B cell (primary cell): ENCODE measurements around the gene KBTBD12. TPM values are rescaled to one million over a fixed set of nuclear protein-coding genes. Genes with fewer than 3 reads are reported as not detected.

Experiments used
- ATAC-seq: fragments of 200-7000 bp; cut with Tn5 transposase; one replicate; pipeline ENCODE4 v1.10.0; 2021; ENCODE audit warnings: low read depth, mild to moderate bottlenecking, moderate number of reproducible peaks, moderate library complexity
- CTCF ChIA-PET: fragments of 350-600 bp; sonication (Branson Sonifier 250); formaldehyde crosslinking; loops from one replicate; lab custom pipeline; 2021; ENCODE audit warnings: antibody characterized with exemption, inconsistent platforms; lab: Charles Lee
- POLR2A ChIA-PET: fragments of 350-600 bp; sonication (Branson Sonifier 250); formaldehyde crosslinking; loops from one replicate; lab custom pipeline; 2021; ENCODE audit warnings: antibody characterized with exemption; lab: Charles Lee
- DNase-seq: peaks from one replicate; pipeline ENCODE4 v3.0.0; 2013
- H2AFZ ChIP-seq: 2 replicates; pipeline ENCODE4 v1.6.1; 2012; ENCODE audit warnings: mild to moderate bottlenecking, low read depth, low read length; ENCODE audit not compliant: insufficient read depth, poor library complexity, severe bottlenecking
- H3K27ac ChIP-seq, 2 donors: 1 replicate in 1 of 2; 2 replicates in 1 of 2; pipeline ENCODE4 v1.5.1; 2012 to 2013; ENCODE audit warnings: low read length in 2 of 2, mild to moderate bottlenecking in 2 of 2, moderate library complexity in 1 of 2
- H3K27me3 ChIP-seq, 4 experiments: fragments of 200-600 bp in 1 of 4; sonication (generic) in 1 of 4; replicated peaks in 1 of 4; 1 replicate in 2 of 4; 2 replicates in 2 of 4; pipeline versions ENCODE4 v1.6.1 to v1.7.0; 2013 to 2016; ENCODE audit warnings: low read length in 3 of 4, mild to moderate bottlenecking in 2 of 4, mixed read lengths in 1 of 4, moderate library complexity in 1 of 4; ENCODE audit not compliant: insufficient read depth in 4 of 4, control insufficient read depth in 3 of 4; ENCODE audit errors: control extremely low read depth in 1 of 4
- H3K36me3 ChIP-seq, 2 experiments: replicated peaks in 1 of 2; 1 replicate in 1 of 2; 2 replicates in 1 of 2; pipeline versions ENCODE4 v1.6.1 to v1.7.1; 2013; ENCODE audit warnings: low read length in 1 of 2; ENCODE audit not compliant: insufficient read depth in 2 of 2, control insufficient read depth in 1 of 2; ENCODE audit errors: control extremely low read depth in 1 of 2, extremely low read depth in 1 of 2
- H3K4me1 ChIP-seq, 2 donors: fragments of 200-600 bp in 1 of 2; sonication (generic) in 1 of 2; 1 replicate in 1 of 2; 2 replicates in 1 of 2; pipeline versions ENCODE4 v1.5.1 to v1.6.1; 2013 to 2017; ENCODE audit warnings: low read length in 2 of 2; ENCODE audit not compliant: control insufficient read depth in 2 of 2, insufficient read depth in 2 of 2
- H3K4me2 ChIP-seq: replicated peaks from 2 replicates; pipeline ENCODE3; 2012; ENCODE audit warnings: mild to moderate bottlenecking, low read depth, low read length; ENCODE audit not compliant: poor library complexity, severe bottlenecking
- H3K4me3 ChIP-seq, 5 experiments: fragments of 200-600 bp in 1 of 5; sonication (generic) in 1 of 5; 1 replicate in 3 of 5; 2 replicates in 2 of 5; pipeline versions ENCODE4 v1.5.1 to v1.7.0; 2011 to 2016; ENCODE audit warnings: low read length in 4 of 5, mild to moderate bottlenecking in 4 of 5, low read depth in 2 of 5, control low read depth in 1 of 5, moderate library complexity in 1 of 5; ENCODE audit not compliant: insufficient read depth in 1 of 5; ENCODE audit errors: control extremely low read depth in 1 of 5, extremely low read depth in 1 of 5
- H3K79me2 ChIP-seq: fragments of 200-600 bp; sonication (generic); one replicate; pipeline ENCODE4 v1.6.0; 2016; ENCODE audit warnings: low read length; ENCODE audit not compliant: control insufficient read depth, insufficient read depth
- H3K9ac ChIP-seq: fragments of 200-600 bp; sonication (generic); 2 replicates; pipeline ENCODE4 v1.6.1; 2017; ENCODE audit warnings: mild to moderate bottlenecking, low read length, moderate library complexity
- H3K9me3 ChIP-seq, 3 donors: one replicate each; pipeline versions ENCODE4 v1.6.1 to v1.7.1; 2013; ENCODE audit warnings: low read length in 2 of 3; ENCODE audit not compliant: control insufficient read depth in 2 of 3, insufficient read depth in 1 of 3; ENCODE audit errors: control extremely low read depth in 1 of 3
- H4K20me1 ChIP-seq: 2 replicates; pipeline ENCODE4 v1.6.0; 2012; ENCODE audit warnings: mild to moderate bottlenecking, low read length; ENCODE audit not compliant: insufficient read depth, control insufficient read depth, poor library complexity, severe bottlenecking
- H3K27ac Mint-ChIP-seq: one replicate; pipeline ENCODE4 v1.8.0; 2021; ENCODE audit warnings: mixed read lengths
- H3K27me3 Mint-ChIP-seq: one replicate; pipeline ENCODE4 v1.8.0; 2021; ENCODE audit warnings: mixed read lengths
- H3K4me1 Mint-ChIP-seq: one replicate; pipeline ENCODE4 v1.8.0; 2021; ENCODE audit warnings: mixed read lengths
- H3K4me3 Mint-ChIP-seq: one replicate; pipeline ENCODE4 v1.8.0; 2021; ENCODE audit warnings: mixed read lengths
- H3K9me3 Mint-ChIP-seq: one replicate; pipeline ENCODE4 v1.8.0; 2022; ENCODE audit warnings: mixed read lengths; ENCODE audit not compliant: insufficient read depth
- EZH2 ChIP-seq: IDR thresholded peaks from 2 replicates; pipeline ENCODE4 v1.6.1; 2012; ENCODE audit warnings: borderline replicate concordance, low read depth, mild to moderate bottlenecking, moderate library complexity, low read length; ENCODE audit not compliant: insufficient read depth, poor library complexity, severe bottlenecking
- WGBS: methylation state at CpG from one replicate; pipeline ENCODE4 v1.1.5; 2013; ENCODE audit warnings: missing lambda C conversion rate; ENCODE audit not compliant: insufficient coverage; 5-methylcytosine and 5-hydroxymethylcytosine counted together
- intact Hi-C: fragments of 100-400 bp; cut with micrococcal nuclease; formaldehyde crosslinking; loops from one replicate; pipeline ENCODE4 v1.10.0; 2022
- polyA plus RNA-seq: library from polyadenylated mRNA; depleted of rRNA; stranded (reverse); fragments of >200 nt; gene quantifications from 2 replicates; pipeline ENCODE4 v1.2.3, GENCODE V29; 2012
- total RNA-seq, 2 donors: library from RNA; stranded (reverse); fragments of 120-200 nt in 1 of 2; gene quantifications; 1 replicate in 1 of 2; 2 replicates in 1 of 2; pipeline versions ENCODE4 v1.2.3 to v1.2.4, GENCODE V29; 2013 to 2022
- TF ChIP-seq, protein P1 (sequence below): fragments of 200-600 bp; IDR thresholded peaks from one replicate; pipeline ENCODE4 v1.8.0; 2022; ENCODE audit warnings: antibody characterized with exemption, mild to moderate bottlenecking

Gene KBTBD12
- total and polyA plus RNA-seq, 2 donors (not counting 1 experiment from before 2014, with no cell fraction given): 0.22 TPM; not detected in 1

DNA sequence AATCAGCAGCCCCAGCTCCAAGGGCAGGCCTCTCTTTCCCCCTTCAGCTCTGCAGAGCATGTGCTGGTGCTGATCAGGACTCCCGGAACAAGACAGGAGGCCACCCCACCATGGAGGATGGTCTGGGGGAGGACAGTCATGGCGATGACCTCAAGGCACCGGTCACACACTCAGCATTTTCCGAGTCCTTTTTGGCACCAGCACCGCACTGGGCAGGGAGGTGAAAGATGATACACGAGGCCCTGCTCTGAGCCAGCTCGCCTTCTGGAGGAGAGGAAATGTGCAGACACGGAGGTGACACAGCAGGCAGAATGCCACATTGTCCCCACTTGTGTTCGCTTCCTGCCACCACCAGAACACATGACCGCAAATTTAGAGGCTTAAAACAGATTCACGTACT, 75.4 kb downstream of the KBTBD12 start:
- Mint-ChIP-seq H3K27me3 (no peaks in the 10 kb centered on the region), H3K9me3 (no peaks in the 10 kb centered on the region), H3K4me3 (no peak overlapping the region), H3K4me1 (no peaks in the 10 kb centered on the region), H3K27ac (no peak overlapping the region)
- no peak overlapping the region for H3K27ac ChIP-seq
- H3K9me3 ChIP-seq: no peaks in the 10 kb centered on the region
- CTCF ChIA-PET: no interaction called here
- no peak overlapping the region for H2AFZ ChIP-seq
- no peaks in the 10 kb centered on the region for H4K20me1 ChIP-seq
- no peaks in the 10 kb centered on the region for H3K79me2 ChIP-seq
- intact Hi-C loops: no loop called here
- ATAC-seq (no peak), DNase-seq (no peak)
- no peak overlapping the region for H3K9ac ChIP-seq
- no peaks in the 10 kb centered on the region for H3K36me3 ChIP-seq
- H3K4me3 ChIP-seq: no peak overlapping the region
- no peaks in the 10 kb centered on the region for H3K4me1 ChIP-seq
- no peaks in the 10 kb centered on the region for H3K27me3 ChIP-seq
- TF ChIP-seq, protein P1, sequence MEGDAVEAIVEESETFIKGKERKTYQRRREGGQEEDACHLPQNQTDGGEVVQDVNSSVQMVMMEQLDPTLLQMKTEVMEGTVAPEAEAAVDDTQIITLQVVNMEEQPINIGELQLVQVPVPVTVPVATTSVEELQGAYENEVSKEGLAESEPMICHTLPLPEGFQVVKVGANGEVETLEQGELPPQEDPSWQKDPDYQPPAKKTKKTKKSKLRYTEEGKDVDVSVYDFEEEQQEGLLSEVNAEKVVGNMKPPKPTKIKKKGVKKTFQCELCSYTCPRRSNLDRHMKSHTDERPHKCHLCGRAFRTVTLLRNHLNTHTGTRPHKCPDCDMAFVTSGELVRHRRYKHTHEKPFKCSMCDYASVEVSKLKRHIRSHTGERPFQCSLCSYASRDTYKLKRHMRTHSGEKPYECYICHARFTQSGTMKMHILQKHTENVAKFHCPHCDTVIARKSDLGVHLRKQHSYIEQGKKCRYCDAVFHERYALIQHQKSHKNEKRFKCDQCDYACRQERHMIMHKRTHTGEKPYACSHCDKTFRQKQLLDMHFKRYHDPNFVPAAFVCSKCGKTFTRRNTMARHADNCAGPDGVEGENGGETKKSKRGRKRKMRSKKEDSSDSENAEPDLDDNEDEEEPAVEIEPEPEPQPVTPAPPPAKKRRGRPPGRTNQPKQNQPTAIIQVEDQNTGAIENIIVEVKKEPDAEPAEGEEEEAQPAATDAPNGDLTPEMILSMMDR: no peak
- no peak for TF ChIP-seq EZH2
- H3K4me2 ChIP-seq: no peak overlapping the region
- POLR2A ChIA-PET: no interaction called here
- WGBS: 80% methylated on average over 10 of the region's 11 CpGs

DNA sequence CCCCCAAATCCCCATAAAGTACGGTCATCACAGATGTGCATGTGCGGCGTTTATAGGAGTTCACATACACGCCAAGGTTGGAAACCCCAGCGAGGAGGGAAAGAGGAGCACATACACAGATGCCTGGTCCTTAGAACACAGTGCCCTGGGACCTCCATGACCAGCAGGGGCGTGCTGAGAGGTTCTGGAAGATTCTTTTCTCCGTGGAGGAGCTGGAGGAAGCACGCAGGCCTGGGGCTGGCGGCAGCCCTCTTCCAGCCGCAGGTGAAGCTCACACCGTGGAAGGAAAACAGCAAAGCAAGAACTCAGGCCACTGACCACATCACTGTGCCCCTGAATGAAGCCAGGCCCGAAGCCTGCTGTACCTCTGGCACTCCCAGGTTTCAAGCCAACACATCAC, 76.2 kb downstream of the KBTBD12 start:
- Histone ChIP-seq H3K36me3 (no peaks in the 10 kb centered on the region), H3K79me2 (no peaks in the 10 kb centered on the region), H3K4me1 (no peaks in the 10 kb centered on the region), H3K27ac (no peak overlapping the region), H3K27me3 (no peaks in the 10 kb centered on the region), H2AFZ (no peak overlapping the region), H3K4me2 (no peak overlapping the region), H3K4me3 (no peak overlapping the region), H3K9ac (no peak overlapping the region), H4K20me1 (no peaks in the 10 kb centered on the region), H3K9me3 (no peaks in the 10 kb centered on the region)
- POLR2A ChIA-PET: no interaction called here
- ATAC-seq (no peak), DNase-seq (no peak)
- CTCF ChIA-PET: no interaction called here
- Mint-ChIP-seq H3K4me1 (no peaks in the 10 kb centered on the region), H3K9me3 (no peaks in the 10 kb centered on the region), H3K27ac (no peak overlapping the region), H3K4me3 (no peak overlapping the region), H3K27me3 (no peaks in the 10 kb centered on the region)
- WGBS: 94% methylated on average over 11 of the region's 12 CpGs
- TF ChIP-seq, protein P1: no peak
- no peak for TF ChIP-seq EZH2
- intact Hi-C loops: no loop called here
